GM12892 (cell line): ENCODE results near the gene MFSD2A.

ENCODE experiments used
- POLR2A ChIP-seq: IDR thresholded peaks from 2 replicates; pipeline ENCODE4 v1.6.1; 2011; ENCODE audit warnings: low read depth, low read length, control low read depth
- POLR2AphosphoS5 ChIP-seq: IDR thresholded peaks from 2 replicates; pipeline ENCODE4 v1.6.1; 2011; ENCODE audit warnings: low read depth, low read length, control low read depth
- TAF1 ChIP-seq: IDR thresholded peaks from 2 replicates; pipeline ENCODE4 v1.6.1; 2011; ENCODE audit warnings: low read depth, mild to moderate bottlenecking, control low read depth, low read length, borderline replicate concordance

DNA sequence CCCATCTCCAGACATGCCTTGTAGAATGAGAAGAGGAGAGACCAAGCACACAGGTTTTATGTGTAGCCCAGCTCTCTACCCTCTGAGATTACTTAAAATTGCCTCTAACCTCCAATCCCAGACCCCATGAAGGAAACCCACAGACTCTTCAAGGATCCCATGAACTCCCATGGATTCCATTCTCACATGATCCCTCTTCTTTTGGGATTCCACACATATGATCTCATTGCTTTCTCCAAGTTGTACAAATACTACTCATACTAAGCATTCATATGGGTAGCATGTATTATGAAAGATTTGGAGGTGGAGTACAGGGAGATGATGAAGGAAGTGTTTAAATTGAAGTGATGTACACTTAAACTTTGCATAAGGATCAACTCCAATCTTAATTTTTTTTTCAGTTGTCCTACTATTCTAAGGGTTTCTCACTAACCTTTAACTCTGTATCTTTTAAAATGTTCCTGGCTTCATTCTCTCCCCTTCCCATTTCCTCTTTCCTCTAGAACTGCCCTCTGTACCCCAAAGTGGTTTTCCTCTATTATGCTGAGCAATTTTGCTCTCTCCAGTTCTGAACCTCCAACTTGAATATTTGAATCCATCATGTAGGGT is 41.6 kb downstream of the MFSD2A start:
- TF ChIP-seq POLR2A (no peak), POLR2AphosphoS5 (no peak), TAF1 (no peak)
